HG02885 (cell line): ENCODE data around the gene NTM.
"Not testable (repeated sequence)": the region's sequence is repeated elsewhere in the genome, so short reads cannot be mapped to it uniquely, and the experiment has no call there.

Experiments used
- ATAC-seq: cut with Tn5 transposase; IDR thresholded peaks from one replicate; pipeline ENCODE4 v1.9.1; 2021; ENCODE audit warnings: mild to moderate bottlenecking; ENCODE audit not compliant: unreplicated experiment, poor library complexity

NTM gene

DNA sequence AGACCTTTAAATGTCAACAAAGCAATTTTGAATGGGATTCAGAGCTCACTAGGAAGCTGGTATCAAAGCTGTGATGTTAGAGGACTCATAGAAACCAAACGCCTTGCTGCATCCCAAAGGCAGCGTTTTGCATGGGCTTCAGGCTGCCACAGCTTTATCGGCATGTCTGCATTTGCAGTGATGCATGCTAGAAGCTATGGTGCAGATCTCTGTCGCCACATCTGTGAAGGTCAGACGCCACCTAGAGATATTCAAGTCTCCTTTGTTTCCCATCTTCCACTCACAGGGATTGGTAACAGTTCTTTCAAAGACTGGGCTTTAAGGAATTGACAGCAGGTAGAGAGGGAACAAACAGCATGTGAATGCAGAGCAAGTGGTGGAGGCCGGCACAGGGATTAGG, 47.8 kb downstream of the NTM start:
- ATAC-seq, result no peak

GRCh38 chr11:131421066-131421855, 50.8 kb downstream of the NTM start:
- ATAC-seq, result no peak

DNA sequence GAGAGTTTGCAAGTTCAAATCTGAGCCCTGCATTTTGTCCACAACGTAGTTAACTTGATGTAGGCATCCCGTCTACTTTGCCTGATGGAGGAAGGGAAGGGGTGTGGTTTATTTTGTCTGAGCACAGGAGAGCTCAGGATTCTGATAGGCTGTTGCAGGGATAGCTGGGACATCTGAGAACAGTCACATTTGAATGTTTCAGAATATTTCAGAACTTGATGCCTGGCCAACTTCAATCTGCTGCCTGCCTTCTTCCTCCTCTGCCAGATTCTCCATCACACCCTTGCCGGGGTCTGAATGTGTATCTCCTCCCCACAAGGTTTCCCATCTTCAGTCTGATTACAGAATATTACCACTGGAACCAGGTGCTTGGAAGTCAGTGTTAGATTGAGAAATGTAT, 51.6 kb downstream of the NTM start:
- ATAC-seq, result no peak

- no peak for ATAC-seq
Observed at GRCh38 chr11:131422496-131422895, 52.1 kb downstream of the NTM start.

DNA sequence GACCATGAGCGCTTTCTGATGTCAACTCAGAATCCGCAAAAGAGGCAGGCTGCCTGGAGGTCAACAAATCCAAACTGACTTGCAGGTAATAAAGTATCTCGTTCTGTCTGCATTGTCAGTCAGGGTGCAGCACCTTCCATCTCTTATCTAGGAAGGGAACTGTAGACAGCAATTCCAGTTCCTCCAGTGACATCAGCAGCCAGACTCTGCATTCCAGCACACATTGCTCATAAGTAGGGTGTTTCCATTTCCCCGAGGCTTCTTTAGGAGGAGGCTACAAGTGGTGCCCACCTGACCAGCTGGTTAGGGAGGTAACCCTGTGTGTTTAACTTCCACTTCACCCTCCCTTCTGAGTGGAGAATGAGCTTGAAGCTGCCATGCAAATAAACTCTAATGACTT, 53.3 kb downstream of the NTM start:
- ATAC-seq, result no peak

- ATAC-seq, result not testable (repeated sequence)
Observed at GRCh38 chr11:131424257-131424876, 54.0 kb downstream of the NTM start.

GRCh38 chr11:131425285-131425684, 54.9 kb downstream of the NTM start:
- ATAC-seq, result no peak

DNA sequence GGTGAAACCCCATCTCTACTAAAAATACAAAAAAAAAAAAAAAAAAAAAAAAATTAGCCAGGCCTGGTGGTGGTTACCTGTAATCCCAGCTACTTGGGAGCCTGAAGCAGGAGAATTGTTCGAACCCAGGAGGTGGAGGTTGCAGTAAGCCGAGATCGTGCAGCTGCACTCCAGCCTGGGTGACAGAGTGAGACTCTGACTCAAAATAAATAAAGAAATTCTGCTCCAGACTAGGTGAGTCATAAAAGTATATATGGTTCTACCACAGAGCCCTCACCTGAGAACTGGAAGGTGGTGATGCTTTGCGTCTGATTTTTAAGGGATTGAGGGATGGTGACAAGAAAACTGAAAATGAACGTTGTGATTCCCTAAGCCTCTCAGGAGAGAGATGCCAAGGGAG, 58.4 kb downstream of the NTM start:
- ATAC-seq, result no peak

DNA sequence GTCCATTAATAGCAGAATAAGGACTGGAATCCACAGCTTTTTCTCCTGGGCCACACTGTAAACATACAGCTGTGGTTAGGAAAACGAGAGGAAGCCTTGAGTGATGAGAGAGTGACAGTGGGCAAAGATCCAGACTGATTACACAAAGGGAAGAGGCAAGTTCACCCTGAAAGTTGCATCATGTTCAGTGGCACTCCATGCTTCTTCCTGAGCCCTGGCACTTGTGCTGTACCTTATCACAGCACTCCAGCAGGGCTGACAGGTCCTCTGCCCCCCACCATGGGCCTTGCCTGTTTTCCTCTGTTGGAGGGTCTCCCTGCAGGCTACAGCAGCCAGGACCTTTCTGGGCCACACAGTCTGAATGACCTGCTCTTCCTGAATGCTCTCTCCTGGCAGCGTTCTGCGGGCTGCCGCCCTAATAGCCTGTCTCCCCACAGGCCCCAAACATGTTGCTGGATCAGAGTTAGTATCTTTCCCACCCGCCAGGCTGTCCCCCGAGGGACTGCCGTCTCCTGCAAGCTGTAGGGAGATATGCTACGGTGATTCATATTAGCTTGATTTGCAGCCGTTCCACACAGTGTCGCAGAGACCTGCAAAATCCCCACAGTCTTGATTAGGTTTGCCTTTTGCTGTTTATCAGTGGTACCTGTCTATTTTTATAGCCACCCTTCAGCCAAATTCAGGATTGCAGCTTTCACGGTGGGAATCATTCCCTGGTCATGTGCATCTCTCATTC, 60.2 kb downstream of the NTM start:
- ATAC-seq, result no peak

GRCh38 chr11:131441051-131441810, 70.8 kb downstream of the NTM start:
- ATAC-seq, result no peak

DNA sequence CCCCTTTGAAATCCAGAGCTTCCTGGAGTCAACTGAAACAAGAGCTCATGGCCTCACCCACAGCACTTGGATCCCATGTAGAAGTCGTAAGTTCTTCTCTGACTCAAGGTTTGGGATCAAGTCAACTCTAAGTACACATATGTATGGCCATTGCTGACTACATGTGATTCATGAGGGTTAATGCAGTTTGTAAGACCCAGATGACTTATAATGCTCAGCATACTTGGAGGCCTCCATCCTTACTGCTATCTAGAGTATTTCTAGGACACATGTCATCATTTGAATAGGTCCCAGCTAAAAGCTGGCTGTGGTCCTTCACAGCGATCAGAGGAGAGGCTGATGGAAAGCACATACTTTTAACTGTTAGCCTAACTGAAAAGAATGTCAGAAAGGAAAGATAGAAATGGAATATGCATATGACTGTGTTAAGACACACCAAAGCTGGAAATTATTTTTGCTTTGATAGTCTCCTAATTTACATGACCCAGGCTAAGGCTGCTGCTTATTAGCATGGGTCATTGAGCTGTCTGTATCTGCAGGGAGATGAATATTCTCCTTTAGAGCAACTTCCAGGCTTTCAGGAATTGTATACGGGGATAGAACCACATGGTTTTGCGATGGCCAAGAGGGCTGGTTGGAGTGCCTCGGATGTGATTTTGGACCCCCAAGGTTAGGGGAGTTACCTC, 76.3 kb downstream of the NTM start:
- no peak for ATAC-seq

DNA sequence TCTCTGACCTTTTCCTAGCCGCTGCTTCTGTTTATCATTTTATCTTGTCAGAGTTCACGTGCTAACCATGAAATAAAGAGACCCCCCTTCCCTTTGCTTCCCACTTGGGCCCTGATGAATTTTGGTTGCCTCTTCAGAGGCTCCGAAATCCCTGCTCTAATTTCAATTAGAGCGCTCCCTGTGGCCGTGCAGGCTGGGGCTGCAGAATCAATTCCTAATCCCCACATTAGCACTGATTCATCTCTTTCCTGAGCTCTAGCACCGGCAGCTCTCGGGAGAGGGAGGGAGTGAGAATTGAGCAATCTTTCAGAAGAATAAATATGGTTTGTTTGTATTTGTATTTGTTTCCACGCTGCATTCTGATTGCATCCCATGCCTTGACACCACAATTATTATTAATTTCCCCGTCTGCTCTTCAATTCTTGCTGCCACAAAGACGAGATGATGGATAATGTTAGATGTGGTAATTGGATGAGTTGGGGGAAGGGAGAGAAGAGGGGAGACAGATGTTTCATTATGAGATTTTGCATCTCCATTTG, 76.9 kb downstream of the NTM start:
- ATAC-seq, result no peak

DNA sequence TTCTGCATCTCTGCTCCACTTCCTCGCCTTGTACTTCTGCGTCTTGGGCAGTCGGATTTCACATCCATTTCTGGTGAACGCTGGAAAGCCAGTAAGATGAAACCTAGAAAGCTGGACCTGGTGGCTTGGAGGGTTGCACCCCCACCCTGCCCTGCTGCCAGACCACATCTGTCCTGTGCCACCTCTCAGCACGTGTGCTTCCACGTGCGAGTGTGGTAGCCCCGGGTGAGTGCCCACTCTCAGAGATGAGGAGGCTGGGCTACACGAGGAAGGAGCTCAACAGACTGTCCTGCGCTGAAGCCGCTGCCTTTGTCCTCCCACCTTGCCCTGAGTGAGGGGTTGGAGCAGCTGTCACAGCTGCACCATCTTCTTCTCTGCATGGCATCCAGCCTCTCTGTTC, 77.5 kb downstream of the NTM start:
- ATAC-seq, result no peak

- no peak for ATAC-seq
Observed at GRCh38 chr11:131449036-131450019, 78.9 kb downstream of the NTM start.

GRCh38 chr11:131454490-131454889, 84.1 kb downstream of the NTM start:
- ATAC-seq, result no peak

GRCh38 chr11:131454989-131455388, 84.6 kb downstream of the NTM start:
- no peak for ATAC-seq

- no peak for ATAC-seq
Observed at GRCh38 chr11:131455843-131456704, 85.7 kb downstream of the NTM start.

- ATAC-seq, result no peak
Observed at GRCh38 chr11:131457163-131457562, 86.7 kb downstream of the NTM start.
